Immature natural killer cell (primary cell): Measurements from ENCODE around the gene AEBP2. TPM values are rescaled to one million over a fixed set of nuclear protein-coding genes. Genes with fewer than 3 reads are reported as not detected.
A peak's percentile ranks its signal among the peaks of the same experiment; 100 is the strongest.
"Not testable (repeated sequence)": the region's sequence is repeated elsewhere in the genome, so short reads cannot be mapped to it uniquely, and the experiment has no call there.

Experiments
- DNase-seq, 3 donors: peaks; one replicate each; pipeline ENCODE4 v3.0.0; 2022; ENCODE audit warnings: mixed read lengths in 1 of 3
- H3K27ac Mint-ChIP-seq, 6 donors: one replicate each; pipeline ENCODE4 v1.8.0; 2020; ENCODE audit warnings: mixed read lengths in 6 of 6, mild to moderate bottlenecking in 5 of 6, inconsistent platforms in 4 of 6, moderate library complexity in 3 of 6
- H3K27me3 Mint-ChIP-seq, 3 donors: one replicate each; pipeline ENCODE4 v1.8.0; 2020 to 2021; ENCODE audit warnings: low read depth in 3 of 3, mild to moderate bottlenecking in 3 of 3, mixed read lengths in 3 of 3, moderate library complexity in 3 of 3, inconsistent platforms in 1 of 3
- H3K36me3 Mint-ChIP-seq, 3 donors: one replicate each; pipeline ENCODE4 v1.8.0; 2020; ENCODE audit warnings: mixed read lengths in 3 of 3, inconsistent platforms in 2 of 3, mild to moderate bottlenecking in 2 of 3
- H3K4me1 Mint-ChIP-seq, 2 donors: one replicate each; pipeline ENCODE4 v1.8.0; 2020; ENCODE audit warnings: inconsistent platforms in 2 of 2, mild to moderate bottlenecking in 2 of 2, mixed read lengths in 2 of 2, moderate library complexity in 1 of 2
- H3K4me3 Mint-ChIP-seq, 5 donors: one replicate each; pipeline ENCODE4 v1.8.0; 2020; ENCODE audit warnings: mild to moderate bottlenecking in 5 of 5, mixed read lengths in 5 of 5, inconsistent platforms in 3 of 5, moderate library complexity in 3 of 5
- H3K9me3 Mint-ChIP-seq, 6 donors: one replicate each; pipeline ENCODE4 v1.8.0; 2020; ENCODE audit warnings: mild to moderate bottlenecking in 6 of 6, mixed read lengths in 6 of 6, inconsistent platforms in 4 of 6, moderate library complexity in 3 of 6
- polyA plus RNA-seq, 3 donors: library from polyadenylated mRNA; unstranded; fragments of 300-500 nt; fragmentation: Illumina TruSeq; gene quantifications; one replicate each; pipeline ENCODE4 v1.2.3, GENCODE V29; 2021

Gene AEBP2
- polyA plus RNA-seq, 3 donors from 2014 or later, result 5.4 to 14.9 (median 11.8) TPM

GRCh38 chr12:19450362-19450761, 11.1 kb downstream of the AEBP2 start:
- Mint-ChIP-seq H3K4me1 (peaks cover 75 to 89% of the 10 kb centered on the region in 2 donors), H3K27me3 (peaks cover 0 to 5% (median 1%) of the 10 kb centered on the region in 3 donors), H3K9me3 (no peaks in the 10 kb centered on the region), H3K36me3 (peaks cover 0 to 3% (median 0%) of the 10 kb centered on the region in 3 donors), H3K27ac (peak overlapping the region in 5 of 6 donors; percentile 12 to 68 (median 50)), H3K4me3 (peak overlapping the region in 1 of 5 donors; percentile 12)
- no peak for DNase-seq

GRCh38 chr12:19451196-19451595, 11.9 kb downstream of the AEBP2 start:
- H3K9me3 Mint-ChIP-seq, result no peaks in the 10 kb centered on the region
- no peak for DNase-seq
- H3K4me3 Mint-ChIP-seq, result peak overlapping the region in 1 of 5 donors; percentile 44
- peaks cover 0 to 5% (median 1%) of the 10 kb centered on the region in 3 donors for H3K27me3 Mint-ChIP-seq
- H3K4me1 Mint-ChIP-seq, result peaks cover 77 to 89% of the 10 kb centered on the region in 2 donors
- peak overlapping the region in 5 of 6 donors; percentile 2 to 83 (median 50) for H3K27ac Mint-ChIP-seq
- peaks cover 0 to 3% (median 3%) of the 10 kb centered on the region in 3 donors for H3K36me3 Mint-ChIP-seq

GRCh38 chr12:19453961-19454360, 14.7 kb downstream of the AEBP2 start:
- H3K4me3 Mint-ChIP-seq, result peak overlapping the region in 2 of 5 donors; percentile 0 to 16
- H3K9me3 Mint-ChIP-seq, result no peaks in the 10 kb centered on the region
- H3K27ac Mint-ChIP-seq, result peak overlapping the region in 3 of 6 donors; percentile 4 to 51 (median 11)
- H3K27me3 Mint-ChIP-seq, result peaks cover 0 to 1% (median 1%) of the 10 kb centered on the region in 3 donors
- H3K4me1 Mint-ChIP-seq, result peaks cover 85 to 89% of the 10 kb centered on the region in 2 donors
- peaks cover 0 to 4% (median 0%) of the 10 kb centered on the region in 3 donors for H3K36me3 Mint-ChIP-seq
- no peak for DNase-seq

- Mint-ChIP-seq H3K4me3 (peak overlapping the region in 3 of 5 donors; percentile 5 to 12 (median 9)), H3K27me3 (peaks cover 0 to 1% (median 1%) of the 10 kb centered on the region in 3 donors), H3K27ac (peak overlapping the region in 1 of 6 donors; percentile 42), H3K9me3 (no peaks in the 10 kb centered on the region), H3K4me1 (peaks cover 81 to 89% of the 10 kb centered on the region in 2 donors), H3K36me3 (peaks cover 0 to 4% (median 0%) of the 10 kb centered on the region in 3 donors)
- no peak for DNase-seq
These were observed 15.5 kb downstream of the AEBP2 start for GRCh38 chr12:19454837-19455236.

GRCh38 chr12:19456176-19456575, 16.9 kb downstream of the AEBP2 start:
- Mint-ChIP-seq H3K27ac (no peak overlapping the region), H3K9me3 (no peaks in the 10 kb centered on the region), H3K4me1 (peaks cover 80 to 85% of the 10 kb centered on the region in 2 donors), H3K27me3 (peaks cover 0 to 1% (median 1%) of the 10 kb centered on the region in 3 donors), H3K4me3 (no peak overlapping the region), H3K36me3 (peaks cover 0 to 4% (median 0%) of the 10 kb centered on the region in 3 donors)
- DNase-seq, result no peak

- DNase-seq, result no peak
- H3K27me3 Mint-ChIP-seq, result peaks cover 0 to 3% (median 0%) of the 10 kb centered on the region in 3 donors
- peaks cover 81 to 86% of the 10 kb centered on the region in 2 donors for H3K4me1 Mint-ChIP-seq
- peaks cover 0 to 4% (median 0%) of the 10 kb centered on the region in 3 donors for H3K36me3 Mint-ChIP-seq
- H3K9me3 Mint-ChIP-seq, result no peaks in the 10 kb centered on the region
- H3K4me3 Mint-ChIP-seq, result no peak overlapping the region
- peak overlapping the region in 2 of 6 donors; percentile 15 to 64 for H3K27ac Mint-ChIP-seq
These were observed 18.3 kb downstream of the AEBP2 start for GRCh38 chr12:19457561-19457960.

- no peaks in the 10 kb centered on the region for H3K9me3 Mint-ChIP-seq
- peaks cover 78 to 95% of the 10 kb centered on the region in 2 donors for H3K4me1 Mint-ChIP-seq
- H3K27me3 Mint-ChIP-seq, result peaks cover 0 to 2% (median 0%) of the 10 kb centered on the region in 3 donors
- peak overlapping the region in 3 of 6 donors; percentile 24 to 58 (median 45) for H3K27ac Mint-ChIP-seq
- no peak for DNase-seq
- H3K36me3 Mint-ChIP-seq, result peaks cover 7 to 13% (median 7%) of the 10 kb centered on the region in 3 donors
- H3K4me3 Mint-ChIP-seq, result peak overlapping the region in 1 of 5 donors; percentile 12
These were observed 19.4 kb downstream of the AEBP2 start for GRCh38 chr12:19458733-19459132.

GRCh38 chr12:19461999-19462398, 22.7 kb downstream of the AEBP2 start:
- DNase-seq, result no peak
- Mint-ChIP-seq H3K36me3 (peaks cover 14 to 19% (median 17%) of the 10 kb centered on the region in 3 donors), H3K27ac (peak overlapping the region; percentile 36 to 73 (median 64)), H3K4me1 (peaks cover 58 to 78% of the 10 kb centered on the region in 2 donors), H3K4me3 (no peak overlapping the region), H3K9me3 (no peaks in the 10 kb centered on the region), H3K27me3 (peaks cover 0 to 2% (median 2%) of the 10 kb centered on the region in 3 donors)

- peaks cover 0 to 2% (median 2%) of the 10 kb centered on the region in 3 donors for H3K27me3 Mint-ChIP-seq
- H3K36me3 Mint-ChIP-seq, result peaks cover 14 to 20% (median 18%) of the 10 kb centered on the region in 3 donors
- peaks cover 54 to 76% of the 10 kb centered on the region in 2 donors for H3K4me1 Mint-ChIP-seq
- no peaks in the 10 kb centered on the region for H3K9me3 Mint-ChIP-seq
- peak overlapping the region in 3 of 6 donors; percentile 36 to 63 (median 42) for H3K27ac Mint-ChIP-seq
- DNase-seq, result no peak
- H3K4me3 Mint-ChIP-seq, result no peak overlapping the region
These were observed 23.1 kb downstream of the AEBP2 start for GRCh38 chr12:19462406-19462805.

- H3K9me3 Mint-ChIP-seq, result no peaks in the 10 kb centered on the region
- no peak overlapping the region for H3K27ac Mint-ChIP-seq
- peaks cover 18 to 24% (median 18%) of the 10 kb centered on the region in 3 donors for H3K36me3 Mint-ChIP-seq
- peaks cover 0 to 2% (median 2%) of the 10 kb centered on the region in 3 donors for H3K27me3 Mint-ChIP-seq
- H3K4me1 Mint-ChIP-seq, result peaks cover 46 to 72% of the 10 kb centered on the region in 2 donors
- no peak for DNase-seq
- no peak overlapping the region for H3K4me3 Mint-ChIP-seq
These were observed 24.9 kb downstream of the AEBP2 start for GRCh38 chr12:19464192-19464580.

- Mint-ChIP-seq H3K4me3 (no peak overlapping the region), H3K9me3 (no peaks in the 10 kb centered on the region), H3K27ac (peak overlapping the region in 2 of 6 donors; percentile 28 to 71), H3K4me1 (peaks cover 41 to 61% of the 10 kb centered on the region in 2 donors), H3K27me3 (peaks cover 0 to 2% (median 2%) of the 10 kb centered on the region in 3 donors), H3K36me3 (peaks cover 18 to 24% (median 18%) of the 10 kb centered on the region in 3 donors)
- DNase-seq, result no peak
These were observed 26.4 kb downstream of the AEBP2 start for GRCh38 chr12:19465711-19466110.

- Mint-ChIP-seq H3K4me3 (no peak overlapping the region), H3K27me3 (peaks cover 0 to 3% (median 0%) of the 10 kb centered on the region in 3 donors), H3K27ac (no peak overlapping the region), H3K4me1 (peaks cover 48 to 68% of the 10 kb centered on the region in 2 donors), H3K36me3 (peaks cover 3 to 40% (median 14%) of the 10 kb centered on the region in 3 donors), H3K9me3 (no peaks in the 10 kb centered on the region)
- no peak for DNase-seq
These were observed 34.9 kb downstream of the AEBP2 start for GRCh38 chr12:19474147-19474546.

GRCh38 chr12:19475884-19476505, 36.7 kb downstream of the AEBP2 start:
- peaks cover 9 to 58% (median 24%) of the 10 kb centered on the region in 3 donors for H3K36me3 Mint-ChIP-seq

GRCh38 chr12:19477071-19477470, 37.8 kb downstream of the AEBP2 start:
- DNase-seq, result no peak
- Mint-ChIP-seq H3K4me3 (no peak overlapping the region), H3K27me3 (peaks cover 0 to 3% (median 2%) of the 10 kb centered on the region in 3 donors), H3K4me1 (peaks cover 50 to 88% of the 10 kb centered on the region in 2 donors), H3K36me3 (peaks cover 14 to 67% (median 32%) of the 10 kb centered on the region in 3 donors), H3K9me3 (peaks cover 0 to 17% (median 10%) of the 10 kb centered on the region in 6 donors), H3K27ac (peak overlapping the region in 5 of 6 donors; percentile 20 to 75 (median 69))

More at GRCh38 chr12:19475884-19476505, 36.7 kb downstream of the AEBP2 start:
- Mint-ChIP-seq H3K27ac (peak overlapping the region in 2 of 6 donors; percentile 7 to 39), H3K4me1 (peaks cover 51 to 84% of the 10 kb centered on the region in 2 donors)
- not testable (repeated sequence) for H3K9me3 Mint-ChIP-seq, DNase-seq, H3K27me3 Mint-ChIP-seq, H3K4me3 Mint-ChIP-seq
